ENCODE data around the gene NAALADL1. TPM values are rescaled to one million over a fixed set of nuclear protein-coding genes. Genes with fewer than 3 reads are reported as not detected.

NAALADL1 gene
- total RNA-seq, 2 donors from 2014 or later: 2.2 to 4.5 TPM

DNA sequence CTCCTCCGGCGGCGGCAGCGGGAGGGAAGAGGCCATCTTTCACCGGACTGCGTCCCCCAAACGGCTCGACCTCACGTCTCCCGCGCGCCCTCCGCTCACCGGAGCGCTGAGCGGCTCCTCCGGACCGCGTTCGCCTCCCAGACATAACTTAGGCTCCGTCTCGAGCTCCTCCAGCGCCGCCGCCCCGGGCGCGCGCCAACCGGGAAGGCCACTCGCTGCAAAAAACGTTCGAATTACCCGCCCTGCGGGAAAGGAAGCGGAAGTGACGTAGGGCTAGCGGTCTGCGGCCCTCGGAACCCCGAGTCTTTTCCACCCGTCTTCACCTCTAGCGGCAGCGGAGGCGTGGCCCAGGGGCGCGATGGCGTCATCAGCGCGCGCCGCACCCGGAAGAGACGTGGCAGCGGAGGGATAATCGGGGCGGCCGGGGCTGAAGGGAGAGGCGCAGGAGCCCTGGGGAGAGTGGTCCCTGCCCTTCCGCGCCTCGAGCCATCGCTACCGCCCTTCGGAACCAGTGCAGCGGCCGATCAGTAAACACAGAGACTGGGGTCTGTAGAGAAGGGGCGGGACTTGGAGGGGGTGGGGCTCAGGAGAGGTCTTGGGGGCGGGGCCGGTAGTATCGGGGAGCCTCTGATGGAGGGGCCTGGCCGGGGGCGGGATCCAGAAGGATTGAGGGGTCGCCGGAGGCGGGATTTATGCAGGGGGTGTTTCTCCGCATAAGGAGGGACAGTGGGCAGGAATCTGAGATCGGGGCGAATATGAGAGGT lies 25.7 kb upstream of the NAALADL1 start, which contains the start of the genes CDCA5 and ZFPL1:
TSS of gene CDCA5 (minus strand) at position 207 of the 764 bp plus-strand sequence. CDS start at position 145, 62 bp downstream.
TSS of gene ZFPL1 (plus strand) at position 389 of the 764 bp plus-strand sequence. CDS start 477 bp downstream, outside the sequence.
- WGBS, 2 experiments (ENCODE audit: insufficient coverage in 1 of 2, insufficient read length in 1 of 2): 0% methylated on average over 41 to 79 of the region's 79 CpGs
- H3K36me3 Mint-ChIP-seq (ENCODE audit: low read depth): peaks cover 44% of the 10 kb centered on the region
- peak within 1 kb of the TSS; percentile 98 for H3K27ac Mint-ChIP-seq
- Histone ChIP-seq H3K9me3 (ENCODE audit: control insufficient read depth, low read length) (no peaks in the 10 kb centered on the region), H3K4me1 (ENCODE audit: control insufficient read depth, insufficient read depth, low read length) (no peaks in the 10 kb centered on the region), H3K36me3 (ENCODE audit: control insufficient read depth, insufficient read depth, low read length) (peaks cover 55% of the 10 kb centered on the region), H3K27me3 (ENCODE audit: control insufficient read depth, insufficient read depth, low read length, poor library complexity, severe bottlenecking) (no peaks in the 10 kb centered on the region), H3K27ac (ENCODE audit: low read depth, low read length) (peak within 1 kb of the TSS; percentile 50), H3K9ac (ENCODE audit: extremely low read depth, low read length, poor library complexity, severe bottlenecking) (peak within 1 kb of the TSS; percentile 89), H3K4me3 (ENCODE audit: low read length) (peak within 1 kb of the TSS; percentile 99)
- TF ChIP-seq CTCF (conservative IDR thresholded peaks at IDR 0.05): no peak
- peaks cover 6% of the 10 kb centered on the region for H3K4me1 Mint-ChIP-seq
- H3K27me3 Mint-ChIP-seq (ENCODE audit: insufficient read depth): no peaks in the 10 kb centered on the region
- peak within 1 kb of the TSS; percentile 91 for H3K4me3 Mint-ChIP-seq
- peak; percentile 97 for DNase-seq
- no peaks in the 10 kb centered on the region for H3K9me3 Mint-ChIP-seq

DNA sequence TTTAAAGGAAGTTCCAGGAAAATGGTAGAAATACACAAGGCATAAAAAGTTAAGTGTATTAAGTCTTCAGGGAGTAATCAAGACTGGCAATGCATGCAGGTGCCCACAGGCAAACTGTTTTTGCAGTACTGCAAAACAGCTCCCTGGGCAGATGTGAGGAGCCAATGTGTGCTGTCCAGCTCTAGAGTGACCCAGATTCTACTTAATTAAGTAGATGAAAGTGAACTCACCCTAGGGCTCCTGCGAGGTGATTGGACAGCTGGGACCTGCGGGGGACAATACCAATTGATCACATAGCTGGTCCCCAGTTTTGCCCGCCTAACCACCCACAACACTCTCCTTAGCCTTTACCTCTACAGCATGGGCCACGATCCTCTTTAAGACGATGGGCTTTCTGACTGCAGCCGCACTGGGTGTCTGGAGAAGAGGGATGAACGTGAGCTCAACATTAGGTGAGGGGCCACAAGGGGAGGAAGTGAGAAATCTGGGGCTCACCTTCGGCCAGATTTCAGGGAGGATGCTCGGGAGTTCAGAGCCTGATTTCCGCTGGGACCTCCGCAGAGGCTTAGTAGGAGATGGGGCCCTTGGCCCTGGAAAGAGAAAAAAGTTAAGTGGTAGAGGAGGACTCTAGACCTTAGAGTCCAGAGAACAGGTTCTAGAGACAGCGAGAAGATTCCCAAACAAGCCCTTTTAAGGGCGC lies 24.9 kb upstream of the NAALADL1 start:
- peaks cover 6% of the 10 kb centered on the region for H3K4me1 Mint-ChIP-seq
- H3K4me1 ChIP-seq (ENCODE audit: control insufficient read depth, insufficient read depth, low read length): no peaks in the 10 kb centered on the region
- H3K27ac Mint-ChIP-seq: peak overlapping the region; percentile 98
- peaks cover 55% of the 10 kb centered on the region for H3K36me3 ChIP-seq (ENCODE audit: control insufficient read depth, insufficient read depth, low read length)
- no peaks in the 10 kb centered on the region for H3K27me3 Mint-ChIP-seq (ENCODE audit: insufficient read depth)
- no peaks in the 10 kb centered on the region for H3K9me3 Mint-ChIP-seq
- TF ChIP-seq CTCF (conservative IDR thresholded peaks at IDR 0.05): no peak
- peak overlapping the region; percentile 89 for H3K9ac ChIP-seq (ENCODE audit: extremely low read depth, low read length, poor library complexity, severe bottlenecking)
- no peak overlapping the region for H3K27ac ChIP-seq (ENCODE audit: low read depth, low read length)
- peaks cover 42% of the 10 kb centered on the region for H3K36me3 Mint-ChIP-seq (ENCODE audit: low read depth)
- H3K4me3 Mint-ChIP-seq: peak overlapping the region; percentile 91
- no peak for DNase-seq
- WGBS, 2 experiments (ENCODE audit: insufficient coverage in 1 of 2, insufficient read length in 1 of 2): 2 to 5% methylated on average over 8 to 13 of the region's 13 CpGs
- H3K4me3 ChIP-seq (ENCODE audit: low read length): peak overlapping the region; percentile 99
- H3K27me3 ChIP-seq (ENCODE audit: control insufficient read depth, insufficient read depth, low read length, poor library complexity, severe bottlenecking): no peaks in the 10 kb centered on the region
- no peaks in the 10 kb centered on the region for H3K9me3 ChIP-seq (ENCODE audit: control insufficient read depth, low read length)

- Mint-ChIP-seq H3K27me3 (ENCODE audit: insufficient read depth) (no peaks in the 10 kb centered on the region), H3K4me1 (peaks cover 8% of the 10 kb centered on the region), H3K36me3 (ENCODE audit: low read depth) (peaks cover 48% of the 10 kb centered on the region), H3K4me3 (no peak overlapping the region), H3K9me3 (no peaks in the 10 kb centered on the region), H3K27ac (no peak overlapping the region)
- no peak for DNase-seq
- no peaks in the 10 kb centered on the region for H3K9me3 ChIP-seq (ENCODE audit: control insufficient read depth, low read length)
- TF ChIP-seq CTCF (conservative IDR thresholded peaks at IDR 0.05): no peak
- H3K36me3 ChIP-seq (ENCODE audit: control insufficient read depth, insufficient read depth, low read length): peaks cover 47% of the 10 kb centered on the region
- WGBS, 2 experiments (ENCODE audit: insufficient coverage in 1 of 2, insufficient read length in 1 of 2): 93 to 97% methylated on average over 5 to 9 of the region's 9 CpGs
- H3K4me3 ChIP-seq (ENCODE audit: low read length): no peak overlapping the region
- no peaks in the 10 kb centered on the region for H3K27me3 ChIP-seq (ENCODE audit: control insufficient read depth, insufficient read depth, low read length, poor library complexity, severe bottlenecking)
- no peaks in the 10 kb centered on the region for H3K4me1 ChIP-seq (ENCODE audit: control insufficient read depth, insufficient read depth, low read length)
- H3K27ac ChIP-seq (ENCODE audit: low read depth, low read length): no peak overlapping the region
- H3K9ac ChIP-seq (ENCODE audit: extremely low read depth, low read length, poor library complexity, severe bottlenecking): no peak overlapping the region
Observed at GRCh38 chr11:65078786-65079342, 20.5 kb upstream of the NAALADL1 start.

All from endodermal cell (in vitro differentiated cells).